Stimulated activated CD8-positive, alpha-beta memory T cell treated with anti-CD3 and anti-CD28 coated beads, Interleukin-15, amount 100 ng/mL, for 4 hours (primary cell): ENCODE data around the gene SUPT4H1.
A peak's percentile ranks its signal among the peaks of the same experiment; 100 is the strongest.
"Not testable (repeated sequence)": the region's sequence is repeated elsewhere in the genome, so short reads cannot be mapped to it uniquely, and the experiment has no call there.

Experiments
- DNase-seq, 2 donors: peaks; one replicate each; pipeline ENCODE4 v3.0.0-alpha.2; 2020; ENCODE audit warnings: low read depth in 2 of 2

SUPT4H1 gene

DNA sequence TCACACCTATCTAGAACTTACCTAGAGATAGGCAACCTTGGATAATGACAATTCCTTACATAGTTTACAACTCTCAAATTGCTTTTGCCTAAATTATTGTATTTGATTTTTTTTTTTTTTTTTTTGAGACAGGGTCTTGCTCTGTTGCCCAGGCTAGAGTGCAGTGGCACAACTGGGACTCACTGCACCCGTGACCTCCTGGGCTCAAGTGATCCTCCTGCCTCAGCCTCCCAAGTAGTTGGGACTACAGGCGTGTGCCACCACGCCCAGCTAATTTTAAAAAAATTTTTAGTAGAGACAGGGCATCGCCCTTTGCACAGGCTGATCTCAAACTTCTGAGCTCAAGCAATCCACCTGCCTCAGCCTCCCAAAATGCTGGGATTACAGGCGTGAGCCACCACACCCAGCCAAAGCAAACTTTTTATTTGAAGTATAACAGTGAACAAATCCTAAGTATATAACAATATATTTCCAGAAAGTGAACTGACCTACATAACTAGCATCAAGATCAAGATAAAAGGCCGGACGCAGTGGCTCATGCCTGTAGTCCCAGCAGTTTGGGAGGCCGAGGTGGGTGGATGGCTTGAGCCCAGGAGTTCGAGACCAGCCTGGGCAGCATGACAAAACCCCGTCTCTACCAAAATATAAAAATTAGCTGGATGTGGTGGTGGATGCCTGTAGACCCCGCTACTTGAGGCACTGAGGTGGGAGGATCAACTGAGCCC is 10.7 kb downstream of the SUPT4H1 start:
- DNase-seq: not testable (repeated sequence)

- no peak for DNase-seq
Measured at GRCh38 chr17:58340405-58340876, 11.6 kb downstream of the SUPT4H1 start.

GRCh38 chr17:58339755-58340404 is 12.1 kb downstream of the SUPT4H1 start:
- no peak for DNase-seq

GRCh38 chr17:58338841-58339754 is 12.9 kb downstream of the SUPT4H1 start:
- no peak for DNase-seq

DNA sequence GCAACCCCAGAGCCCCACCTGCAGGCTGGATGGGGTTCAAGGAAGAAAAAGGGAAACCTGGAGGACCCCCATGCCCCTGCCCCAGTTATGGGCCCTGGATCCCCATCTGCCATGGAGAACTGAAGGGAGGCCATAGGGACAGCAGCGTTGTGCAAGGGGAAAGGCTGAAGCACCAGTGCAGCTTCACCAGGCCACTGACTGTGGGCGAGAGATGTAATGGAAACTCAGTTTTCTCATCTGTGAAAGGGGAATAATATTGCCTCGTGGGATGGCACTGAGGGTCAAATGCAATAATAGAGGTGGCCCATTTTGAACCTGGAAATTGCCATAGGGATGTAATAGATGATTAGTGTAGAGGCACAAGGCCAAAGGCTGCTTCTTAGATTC is 13.6 kb downstream of the SUPT4H1 start:
- DNase-seq: no peak

DNA sequence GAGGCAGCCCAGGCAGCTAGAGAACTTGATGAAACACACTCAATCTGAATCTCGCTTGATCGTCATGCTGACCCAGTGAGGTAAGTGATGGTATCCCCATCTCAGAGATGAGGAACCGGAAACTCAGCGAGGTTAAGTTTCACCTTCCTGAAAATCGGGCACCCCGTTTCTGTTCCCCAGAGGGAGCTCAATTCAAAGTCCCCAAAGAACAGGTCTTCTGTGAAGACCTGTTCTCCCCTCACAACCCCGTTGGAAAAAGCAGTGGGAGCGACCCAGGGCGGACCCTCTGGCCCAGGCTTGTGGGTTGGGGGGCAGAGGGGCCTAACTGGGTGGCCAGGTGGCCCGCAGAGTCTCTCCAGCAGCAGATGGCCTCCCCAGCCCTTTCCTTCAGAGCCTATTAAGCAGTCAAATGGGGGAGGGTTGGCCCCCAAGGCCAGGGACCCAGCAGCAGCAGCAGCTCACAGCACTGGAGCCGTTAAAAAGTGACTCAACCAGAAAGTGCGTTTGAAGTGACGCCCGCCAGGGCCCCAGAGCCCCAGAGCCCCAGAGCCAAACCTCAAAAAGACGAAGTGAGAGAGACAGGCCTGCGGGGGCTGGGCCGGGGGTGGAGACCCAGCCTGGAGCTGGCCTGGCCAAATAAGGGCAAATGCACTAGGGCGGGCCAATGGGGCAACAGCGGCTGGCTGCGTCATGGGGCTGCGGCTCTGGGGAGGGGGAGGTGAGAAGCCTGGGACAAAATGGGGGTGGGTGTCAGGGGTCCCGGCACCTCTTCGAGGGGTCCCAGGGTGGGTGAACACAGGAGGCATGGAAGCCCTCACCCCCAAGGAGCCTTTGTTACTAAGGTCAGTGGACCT is 14.2 kb downstream of the SUPT4H1 start:
- DNase-seq: peak; percentile 91 to 92

GRCh38 chr17:58337210-58337599 is 14.8 kb downstream of the SUPT4H1 start:
- DNase-seq: no peak

DNA sequence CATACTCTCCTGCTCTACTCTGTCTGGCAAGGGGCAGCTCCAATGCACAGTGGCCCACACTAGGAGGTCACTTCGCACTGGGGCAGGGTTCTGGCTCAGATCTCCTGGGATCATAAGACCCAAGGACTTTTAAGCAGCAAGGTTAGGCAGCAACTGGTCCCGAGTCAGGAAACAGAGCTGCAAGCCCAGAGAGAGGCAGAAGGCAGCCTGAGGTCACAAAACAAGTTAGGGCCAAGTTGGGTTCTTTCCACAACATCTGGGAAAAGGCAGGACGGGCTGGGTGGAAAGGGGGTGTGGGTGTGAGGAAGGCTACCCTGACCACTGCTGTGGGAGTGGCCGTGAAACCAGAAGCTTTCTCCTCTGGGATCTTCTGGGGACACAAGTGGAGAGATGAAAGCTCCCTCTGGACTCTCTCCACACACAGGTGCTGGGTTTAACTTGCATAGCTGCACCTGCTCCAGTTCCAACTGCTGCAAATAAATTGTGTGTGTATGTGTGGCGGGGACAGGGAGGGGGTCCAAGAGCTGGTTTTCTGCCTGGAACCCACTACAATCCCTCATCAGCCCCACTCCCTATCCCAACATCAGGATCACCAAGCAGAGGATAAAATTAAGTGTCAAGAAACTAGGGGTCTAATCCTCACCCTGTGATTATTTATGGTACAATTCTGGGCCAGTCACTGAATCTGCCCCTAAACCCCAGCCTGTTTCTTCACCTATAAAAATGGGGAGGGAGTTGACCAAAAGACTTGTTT is 15.4 kb downstream of the SUPT4H1 start:
- DNase-seq: no peak

- DNase-seq: no peak
Measured at GRCh38 chr17:58335779-58336455, 16.1 kb downstream of the SUPT4H1 start.

DNA sequence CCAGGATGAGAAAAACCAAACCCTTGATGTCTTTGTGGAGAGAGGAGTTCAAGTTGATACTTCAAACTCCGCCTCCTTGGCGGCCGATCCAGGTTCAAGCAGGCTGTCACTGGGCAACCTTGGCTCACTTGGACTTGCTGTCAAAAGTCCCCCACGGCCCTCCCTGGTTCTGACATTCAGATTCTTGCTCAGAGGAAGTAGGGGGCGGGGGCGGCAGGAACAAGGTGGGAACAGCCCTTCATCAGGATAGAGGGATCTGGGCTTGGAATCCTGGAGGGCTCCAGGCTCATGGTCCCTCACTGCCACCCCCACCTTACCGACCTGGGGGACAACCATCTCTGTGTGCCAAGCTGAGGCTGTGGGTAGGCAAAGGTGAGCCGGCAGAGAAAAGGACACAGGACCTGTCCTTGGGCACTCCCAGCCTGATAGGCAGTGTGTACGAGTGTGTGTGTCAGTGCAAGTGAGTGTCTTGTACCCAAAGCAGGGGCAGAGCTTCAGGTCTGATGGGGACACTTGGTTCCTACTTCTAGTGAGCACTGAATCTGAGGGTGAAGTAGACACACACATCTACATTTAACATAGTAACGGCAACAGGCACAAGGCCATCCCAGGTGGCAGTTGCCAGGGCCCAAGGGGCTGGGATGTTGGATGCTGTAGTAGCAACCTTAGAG is 16.8 kb downstream of the SUPT4H1 start:
- DNase-seq: no peak

DNA sequence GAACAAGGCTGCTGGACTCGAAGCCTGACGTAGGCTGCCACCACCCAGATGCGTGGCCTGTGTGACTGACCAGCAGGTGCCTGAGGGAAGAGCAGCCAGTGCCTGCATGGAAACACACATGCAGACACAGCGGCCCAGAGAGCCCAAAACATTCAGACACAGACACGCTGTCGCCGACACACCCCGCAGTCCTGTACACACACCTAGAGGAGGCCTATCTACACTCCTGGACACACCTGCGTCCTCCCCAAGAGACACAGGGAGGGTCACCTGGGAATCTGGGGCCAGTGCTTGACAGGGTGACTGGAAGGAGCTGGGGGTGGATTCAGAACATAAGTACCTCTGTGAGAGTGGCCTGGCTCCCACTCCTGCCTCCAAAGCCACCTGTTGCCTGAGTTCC is 17.3 kb downstream of the SUPT4H1 start:
- DNase-seq: no peak

- DNase-seq: no peak
Measured at GRCh38 chr17:58334256-58334655, 17.7 kb downstream of the SUPT4H1 start.

DNA sequence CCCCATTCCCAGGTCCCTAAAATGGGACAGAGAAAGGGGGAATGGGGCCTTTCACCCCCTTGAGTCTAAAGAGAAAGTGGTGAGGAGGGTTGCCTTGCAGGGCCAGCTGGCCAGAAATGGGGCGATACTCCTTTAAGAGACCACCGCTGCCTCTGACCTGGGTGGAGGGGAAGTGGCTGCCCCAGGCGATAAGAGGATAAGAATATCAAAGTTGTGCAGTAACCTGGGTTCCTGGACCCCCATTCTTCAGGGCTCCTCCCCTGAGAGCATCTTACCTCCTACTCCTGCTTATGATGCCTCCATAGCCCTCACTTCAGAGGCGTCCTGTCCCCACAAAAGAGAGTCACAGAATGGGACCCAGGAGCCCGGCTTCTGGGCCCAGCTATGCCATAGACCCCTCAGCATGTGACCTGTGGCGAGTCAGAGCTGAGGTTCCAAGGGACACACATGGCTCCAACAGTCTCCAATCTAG is 18.2 kb downstream of the SUPT4H1 start:
- DNase-seq: no peak

DNA sequence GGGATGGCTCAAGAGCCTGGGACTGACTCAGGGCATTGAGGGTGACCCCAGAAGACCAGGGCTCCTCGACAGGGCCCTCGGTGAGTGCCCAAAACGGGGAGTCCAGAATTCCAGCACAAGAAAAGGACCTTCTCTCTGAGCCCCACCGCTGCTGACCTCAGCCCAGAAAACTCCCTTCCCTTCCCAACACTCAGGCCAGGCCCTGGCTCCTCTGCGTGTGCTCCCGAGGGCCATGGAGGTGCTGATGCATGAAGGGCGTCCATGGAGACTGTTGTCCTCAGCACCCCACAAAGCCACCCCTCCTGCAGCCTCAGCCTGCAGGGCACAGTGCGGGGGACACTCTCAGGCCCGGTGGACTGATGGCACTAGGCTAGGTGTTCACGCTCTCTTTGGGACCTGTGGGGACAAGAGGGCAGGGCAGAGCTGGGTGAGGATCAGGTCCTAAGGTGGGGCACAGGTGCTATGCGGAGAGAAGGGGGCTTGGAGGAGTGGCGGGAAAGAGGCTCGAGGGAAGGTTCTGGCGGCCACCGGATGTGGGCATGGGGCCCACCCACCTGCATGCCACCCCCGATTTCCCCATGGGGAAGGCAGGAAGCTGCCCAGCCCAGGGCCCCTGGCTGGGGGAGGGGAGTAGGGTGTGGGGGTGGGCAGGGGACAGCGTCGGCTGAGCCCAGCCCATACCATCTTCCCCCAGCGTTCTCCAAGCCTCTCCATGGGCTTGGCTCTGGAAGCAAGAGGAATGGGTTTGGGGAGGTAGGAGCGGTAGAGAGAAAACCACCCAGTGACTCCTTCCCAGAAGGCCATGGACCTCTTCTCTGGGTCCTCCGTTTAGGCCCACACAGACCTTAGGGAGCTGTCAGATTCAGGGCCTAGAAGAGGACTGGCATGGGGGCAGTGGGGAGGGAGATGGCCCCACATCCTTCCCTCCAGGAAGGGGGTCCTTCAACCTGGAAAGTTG is 18.9 kb downstream of the SUPT4H1 start:
- peak in 1 of 2 donors; percentile 62 for DNase-seq

GRCh38 chr17:58331815-58332777 is 19.9 kb downstream of the SUPT4H1 start:
- peak; percentile 86 to 91 for DNase-seq

- DNase-seq: peak; percentile 70 to 75
Measured at GRCh38 chr17:58330997-58331814, 20.8 kb downstream of the SUPT4H1 start.
